ENCODE data around the gene MRPL50.

Gene MRPL50

DNA sequence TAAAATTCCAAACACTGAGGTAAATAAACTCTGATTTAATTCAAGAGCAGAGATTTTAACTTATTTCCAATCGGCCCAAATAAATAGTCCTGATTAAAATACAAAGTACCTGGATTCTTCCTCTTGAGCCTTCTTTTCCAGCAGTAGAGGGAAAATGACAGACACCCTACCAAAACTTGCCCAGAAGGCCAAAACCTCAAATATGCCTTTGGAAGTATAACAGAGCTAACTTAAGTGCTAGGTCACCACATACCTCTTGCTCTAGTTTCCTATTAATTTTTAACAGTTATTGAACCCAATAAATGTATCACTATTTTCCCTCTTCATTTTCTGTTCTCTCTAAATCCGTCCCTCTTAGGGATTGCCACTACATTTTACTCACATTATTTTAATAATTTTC, 15.1 kb downstream of the MRPL50 start:
- TF ChIP-seq CTCF (IDR thresholded peaks at IDR 0.05; ENCODE audit: borderline replicate concordance, control extremely low read depth, extremely low read depth, insufficient read depth, missing control alignments): no peak
- DNase-seq (ENCODE audit: low spot score): no peak
- in situ Hi-C loops (cut with MboI; ENCODE audit: low sequenced_read_pairs, unreplicated experiment): no loop called here

GRCh38 chr9:101381833-101382342, 16.5 kb downstream of the MRPL50 start:
- no peak for TF ChIP-seq CTCF (IDR thresholded peaks at IDR 0.05; ENCODE audit: borderline replicate concordance, control extremely low read depth, extremely low read depth, insufficient read depth, missing control alignments)
- no peak for DNase-seq (ENCODE audit: low spot score)
- in situ Hi-C loops (cut with MboI; ENCODE audit: low sequenced_read_pairs, unreplicated experiment): no loop called here

GRCh38 chr9:101381118-101381517, 17.3 kb downstream of the MRPL50 start:
- TF ChIP-seq CTCF (IDR thresholded peaks at IDR 0.05; ENCODE audit: borderline replicate concordance, control extremely low read depth, extremely low read depth, insufficient read depth, missing control alignments): no peak
- no peak for DNase-seq (ENCODE audit: low spot score)

DNA sequence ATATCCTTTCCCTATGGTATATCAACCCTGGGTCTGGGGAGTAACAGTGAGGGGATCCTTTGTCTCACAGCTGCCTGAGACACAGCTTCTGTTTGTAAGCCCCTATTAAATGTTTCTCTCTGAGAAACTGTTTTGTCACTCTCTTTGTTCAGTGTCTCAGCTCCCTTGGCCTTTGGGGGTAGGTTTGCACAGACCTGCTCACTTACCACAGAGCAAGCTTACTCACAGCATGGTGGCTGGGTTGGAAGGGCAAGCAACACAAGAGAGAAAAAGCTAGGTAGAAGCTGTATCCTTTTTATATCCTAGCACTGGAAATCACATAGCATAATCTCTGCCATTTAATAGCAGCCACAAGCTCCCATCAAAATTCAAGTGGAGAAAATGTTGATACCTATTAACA, 18.1 kb downstream of the MRPL50 start:
- TF ChIP-seq CTCF (IDR thresholded peaks at IDR 0.05; ENCODE audit: borderline replicate concordance, control extremely low read depth, extremely low read depth, insufficient read depth, missing control alignments): no peak
- no peak for DNase-seq (ENCODE audit: low spot score)
- in situ Hi-C loops (cut with MboI; ENCODE audit: low sequenced_read_pairs, unreplicated experiment): no loop called here

More at GRCh38 chr9:101381118-101381517, 17.3 kb downstream of the MRPL50 start:
- in situ Hi-C loops (cut with MboI; ENCODE audit: low sequenced_read_pairs, unreplicated experiment): no loop called here

DNA sequence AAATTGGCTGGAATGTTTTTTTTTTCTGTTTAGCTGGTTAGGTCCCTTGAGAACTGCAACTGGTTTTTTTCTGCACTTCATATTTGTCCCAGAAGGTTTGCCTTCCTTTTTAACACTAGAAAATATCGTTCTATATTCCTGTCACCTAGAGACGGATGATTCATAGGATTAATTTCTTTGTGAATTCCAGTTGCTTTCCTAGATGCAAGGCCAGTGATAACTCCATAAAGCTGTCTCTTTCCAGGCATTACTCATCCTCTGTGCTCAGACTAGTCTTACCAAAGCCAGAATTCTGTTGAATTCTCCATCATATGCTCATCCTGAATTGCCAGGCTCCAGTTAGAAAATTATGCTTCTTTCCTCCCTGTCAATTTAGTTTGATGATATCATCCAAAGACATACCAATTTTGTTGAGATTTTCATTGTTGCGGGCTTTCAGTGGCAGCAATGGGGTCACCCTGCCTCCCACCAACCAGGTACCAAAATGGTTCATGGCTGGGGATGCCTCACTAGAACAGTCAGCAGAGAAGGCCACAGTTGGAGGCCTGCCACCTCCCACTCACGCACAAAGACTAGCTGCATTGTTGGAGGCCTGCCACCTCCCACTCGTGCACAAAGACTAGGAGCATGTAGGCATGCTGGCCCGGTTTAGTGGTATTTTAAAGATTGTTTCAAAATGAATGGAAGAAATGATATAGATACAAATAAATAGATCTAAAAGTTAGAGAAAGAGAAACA, 22.1 kb downstream of the MRPL50 start:
- in situ Hi-C loops (cut with MboI; ENCODE audit: low sequenced_read_pairs, unreplicated experiment): no loop called here
- DNase-seq (ENCODE audit: low spot score): no peak
- no peak for TF ChIP-seq CTCF (IDR thresholded peaks at IDR 0.05; ENCODE audit: borderline replicate concordance, control extremely low read depth, extremely low read depth, insufficient read depth, missing control alignments)

DNA sequence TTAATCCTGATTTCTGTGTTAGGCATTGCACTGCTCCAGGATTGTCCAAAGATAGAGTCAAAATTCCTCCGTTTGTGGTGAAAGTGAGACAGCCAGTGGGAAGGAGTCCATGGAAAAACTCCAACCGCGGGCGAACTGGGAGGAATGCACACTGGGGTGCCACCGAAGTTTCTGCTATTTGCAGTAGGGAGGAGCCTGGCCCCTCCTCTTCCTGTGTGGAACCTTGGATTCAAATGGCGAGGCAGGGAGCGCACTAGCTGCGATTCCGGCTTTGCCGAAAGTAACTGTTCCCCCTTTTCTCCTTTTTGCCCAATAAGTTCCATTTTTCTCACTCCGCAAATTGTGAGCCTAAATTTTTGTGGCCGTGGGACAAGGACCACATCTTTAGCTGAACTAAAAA, 22.9 kb downstream of the MRPL50 start:
- no peak for DNase-seq (ENCODE audit: low spot score)
- TF ChIP-seq CTCF (IDR thresholded peaks at IDR 0.05; ENCODE audit: borderline replicate concordance, control extremely low read depth, extremely low read depth, insufficient read depth, missing control alignments): no peak
- in situ Hi-C loops (cut with MboI; ENCODE audit: low sequenced_read_pairs, unreplicated experiment): no loop called here
